ENCODE data around the gene MT1G. TPM values are rescaled to one million over a fixed set of nuclear protein-coding genes. Genes with fewer than 3 reads are reported as not detected.

Gene MT1G
- 1.2 TPM in 1 of 2 replicates, not detected in the other for total RNA-seq

DNA sequence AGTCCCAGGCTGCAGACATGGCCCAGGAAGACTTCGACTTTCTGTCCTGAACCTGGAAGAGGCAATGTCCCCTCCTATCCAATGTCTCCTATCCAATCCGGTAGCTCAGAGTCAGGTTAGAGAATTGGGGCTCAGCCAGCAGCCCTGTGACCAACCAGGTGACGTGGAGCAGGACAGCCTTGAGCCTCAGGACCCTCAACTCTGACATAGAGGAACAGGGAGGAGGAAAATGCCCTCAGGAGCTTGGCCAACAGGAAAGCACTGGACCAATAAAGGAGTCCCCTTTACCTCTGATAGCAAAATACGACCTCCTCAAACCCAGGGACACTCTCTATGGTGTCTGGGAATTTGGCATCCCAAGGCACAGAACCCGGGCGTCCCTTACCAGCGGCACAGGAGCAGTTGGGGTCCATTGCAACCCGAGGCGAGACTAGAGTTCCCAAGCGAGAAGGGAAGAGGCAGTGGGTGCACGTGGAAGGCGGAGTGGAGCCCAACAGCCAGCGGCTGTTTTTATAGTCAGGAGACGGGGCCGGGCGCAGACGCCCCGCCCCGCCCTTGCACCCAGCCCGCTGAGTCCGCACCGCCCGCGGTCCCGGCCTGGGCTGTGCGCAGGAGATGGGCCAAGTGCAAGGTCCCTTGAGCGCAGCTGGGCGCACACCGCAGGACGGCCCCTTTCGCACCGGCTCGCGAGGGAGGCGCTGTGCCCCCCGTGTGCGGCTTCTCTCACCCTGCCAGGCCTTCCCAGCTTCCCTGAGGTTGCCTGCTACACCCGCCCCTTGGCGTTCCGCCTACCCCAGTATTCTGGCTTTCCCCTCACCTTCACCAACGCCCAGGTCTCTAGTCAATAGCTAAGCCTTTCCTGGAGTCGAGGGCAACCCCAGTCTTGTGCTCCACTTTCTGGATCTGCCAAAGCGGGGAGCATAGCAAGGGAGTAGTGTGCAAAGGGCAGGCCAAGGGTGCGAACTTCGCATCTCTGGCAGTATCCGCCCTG, at the start of gene MT1G:
Gene MT1G, minus strand, starts transcription at position 485 of the 991 bp plus-strand sequence. Its CDS starts 72 bp downstream, at position 413.

DNA sequence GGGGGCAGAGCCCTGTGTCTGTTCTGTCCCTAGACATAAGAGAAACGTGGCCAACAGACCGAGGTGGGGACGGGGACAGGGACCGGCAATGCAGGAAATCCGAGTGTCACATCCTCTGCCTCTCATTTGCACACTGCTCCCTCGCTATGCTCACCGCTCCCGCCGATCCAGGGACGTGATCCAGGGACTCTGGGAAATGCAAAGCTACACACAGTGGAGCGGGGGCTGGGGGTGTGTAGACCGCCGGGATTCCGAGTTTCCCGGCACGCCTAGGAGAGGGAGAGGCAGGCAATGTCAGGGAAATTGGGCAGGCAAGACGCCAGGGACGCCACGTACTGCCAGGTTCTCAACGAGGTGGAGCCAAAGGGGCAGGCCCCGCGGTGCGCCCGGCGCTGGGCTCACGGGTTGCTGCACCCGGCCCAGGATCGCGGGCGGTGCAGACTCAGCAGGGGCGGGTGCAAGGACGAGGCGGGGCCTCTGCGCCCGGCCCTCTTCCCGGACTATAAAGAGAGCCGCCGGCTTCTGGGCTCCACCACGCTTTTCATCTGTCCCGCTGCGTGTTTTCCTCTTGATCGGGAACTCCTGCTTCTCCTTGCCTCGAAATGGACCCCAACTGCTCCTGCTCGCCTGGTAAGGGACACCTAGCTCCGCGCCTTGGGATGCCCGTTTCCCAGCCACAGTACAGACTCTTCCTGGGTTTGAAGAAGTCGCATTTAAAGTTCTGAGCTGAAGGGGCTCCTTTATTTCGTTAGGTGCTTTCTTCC, 14.3 kb upstream of the MT1G start, which contains the start of gene MT1X:
Gene MT1X, plus strand, starts transcription at position 532 of the 764 bp plus-strand sequence. Its CDS starts 71 bp downstream, at position 603.

DNA sequence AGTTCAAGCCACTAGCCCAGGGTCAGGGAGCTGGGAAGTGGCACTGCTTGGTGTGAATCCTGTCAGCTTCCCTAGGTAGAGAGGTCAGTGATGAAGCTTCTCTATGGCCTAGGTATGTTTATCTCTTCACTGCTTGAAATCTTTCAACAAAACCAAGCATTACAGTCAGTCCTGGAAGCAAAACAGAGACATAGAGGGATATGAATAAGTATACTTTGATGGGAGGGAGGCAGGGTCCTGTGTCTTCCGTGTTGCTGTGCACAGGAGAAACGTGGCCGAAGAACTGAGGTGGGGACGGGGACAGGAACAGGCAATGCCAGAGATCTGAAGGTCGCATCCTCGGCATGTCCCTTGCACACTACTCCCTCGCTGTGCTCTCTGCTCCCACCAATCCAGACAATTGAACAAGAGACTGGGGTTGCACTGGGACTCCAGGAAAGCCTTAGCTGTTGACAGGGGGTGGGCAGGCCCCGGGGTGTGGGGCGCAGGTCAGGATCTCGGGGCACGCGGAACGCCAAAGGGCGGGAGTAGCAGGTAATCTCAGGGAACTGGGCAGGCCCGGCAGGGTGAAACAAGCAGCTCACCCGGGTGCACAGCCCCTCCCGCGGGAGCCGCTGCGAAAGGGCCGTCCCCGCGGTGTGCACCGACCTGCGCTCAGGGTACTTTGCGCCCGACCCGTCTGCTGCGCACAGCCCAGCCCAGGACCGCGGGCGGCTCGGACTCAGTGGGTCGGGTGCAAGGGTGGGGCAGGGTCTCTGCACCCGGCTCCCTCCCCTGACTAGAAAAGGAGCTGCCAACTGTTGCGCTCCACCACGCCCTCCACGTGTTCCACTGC, 1.4 kb upstream of the MT1G start, which contains the start of gene MT1H:
Gene MT1H, plus strand, starts transcription at position 810 of the 835 bp plus-strand sequence. CDS start 71 bp downstream, outside the sequence.

DNA sequence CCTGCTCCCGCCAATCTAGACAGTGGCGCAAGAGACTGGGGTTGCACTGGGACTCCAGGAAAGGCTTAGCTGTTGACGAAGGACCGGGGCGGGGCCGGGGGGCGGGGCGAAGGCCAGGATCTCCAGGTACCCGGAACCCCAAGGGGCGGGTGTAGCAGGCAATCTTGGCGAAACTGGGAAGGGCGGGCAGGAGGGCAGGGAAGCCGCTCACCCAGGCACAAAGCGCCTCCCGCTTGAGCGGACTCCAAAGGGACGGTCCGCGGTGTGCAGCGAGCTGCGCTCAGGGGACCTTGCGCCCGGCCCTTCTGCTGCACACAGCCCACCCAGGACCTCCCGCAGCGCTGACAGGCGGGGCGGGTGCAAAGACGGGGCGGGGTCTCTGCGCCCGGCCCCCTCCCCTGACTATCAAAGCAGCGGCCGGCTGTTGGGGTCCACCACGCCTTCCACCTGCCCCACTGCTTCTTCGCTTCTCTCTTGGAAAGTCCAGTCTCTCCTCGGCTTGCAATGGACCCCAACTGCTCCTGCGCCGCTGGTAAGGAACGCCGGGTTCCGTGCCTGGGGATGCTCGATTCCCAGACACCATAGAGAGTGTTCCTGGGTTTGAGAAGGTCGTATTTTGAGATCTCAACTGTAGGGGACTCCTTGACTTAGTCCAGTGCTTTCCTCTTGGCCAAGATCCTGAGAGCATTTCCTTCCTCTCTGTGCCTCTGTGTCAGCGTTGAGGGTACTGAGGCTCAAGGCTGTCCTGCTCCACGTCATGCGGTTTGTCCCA, 10.1 kb downstream of the MT1G start, which contains the start of gene MT1F:
Gene MT1F, plus strand, starts transcription at position 405 of the 772 bp plus-strand sequence. Its CDS starts 100 bp downstream, at position 505.

DNA sequence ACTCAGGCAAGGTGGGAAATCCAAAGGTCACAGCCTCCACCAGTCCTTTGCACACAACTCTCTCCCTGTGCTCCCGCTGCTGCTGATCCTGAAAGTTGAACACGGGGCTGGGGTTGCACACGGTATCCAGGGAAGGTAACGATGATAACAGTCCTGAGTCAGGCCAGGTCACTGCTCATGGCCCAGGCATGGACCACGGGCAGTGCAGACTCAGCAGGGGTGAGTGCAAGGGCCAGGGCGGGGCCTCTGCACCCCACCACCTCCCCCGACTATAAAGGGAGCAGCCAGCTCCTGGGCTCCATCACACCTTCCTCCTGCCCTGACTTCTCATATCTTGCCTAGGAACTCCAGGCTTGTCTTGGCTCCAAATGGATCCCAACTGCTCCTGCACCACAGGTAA, 16.3 kb downstream of the MT1G start, which contains the start of gene MT1B:
Gene MT1B, plus strand, starts transcription at position 301 of the 400 bp plus-strand sequence. Its CDS starts 68 bp downstream, at position 369.

DNA sequence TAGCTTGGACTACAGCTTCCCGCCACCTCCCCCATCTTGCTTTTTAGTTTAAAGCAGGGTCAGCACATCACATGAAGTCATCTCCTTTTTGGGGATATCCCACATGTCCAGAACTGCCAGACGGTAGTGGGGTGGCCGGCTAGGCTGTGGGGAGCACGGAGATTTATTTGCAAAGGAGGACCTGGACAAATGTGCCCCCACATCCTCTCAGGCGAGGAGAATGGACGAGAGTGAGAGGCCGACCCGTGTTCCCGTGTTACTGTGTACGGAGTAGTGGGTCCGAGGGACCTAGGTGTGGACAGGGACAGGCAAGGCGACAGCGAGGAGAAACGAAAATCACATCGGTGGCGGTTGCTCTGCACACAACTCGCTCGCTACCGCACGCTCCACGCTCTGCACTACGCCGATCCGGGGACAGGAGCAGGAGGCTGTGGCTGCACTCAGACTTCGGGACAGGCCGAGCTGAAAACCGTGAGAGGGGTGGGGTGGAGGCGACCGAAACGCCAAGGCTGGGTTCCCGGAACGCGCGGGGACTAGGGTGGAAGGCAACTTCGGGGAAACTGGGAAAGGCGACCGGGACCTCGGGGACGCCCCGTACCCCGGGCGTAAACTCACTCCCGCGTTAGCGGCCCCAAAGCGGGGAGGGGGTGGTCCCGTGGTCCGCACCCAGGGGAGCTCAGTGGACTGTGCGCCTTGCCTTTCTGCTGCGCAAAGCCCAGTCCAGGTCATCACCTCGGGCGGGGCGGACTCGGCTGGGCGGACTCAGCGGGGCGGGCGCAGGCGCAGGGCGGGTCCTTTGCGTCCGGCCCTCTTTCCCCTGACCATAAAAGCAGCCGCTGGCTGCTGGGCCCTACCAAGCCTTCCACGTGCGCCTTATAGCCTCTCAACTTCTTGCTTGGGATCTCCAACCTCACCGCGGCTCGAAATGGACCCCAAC, 29.8 kb downstream of the MT1G start, which contains the start of gene MT1A:
Gene MT1A, plus strand, starts transcription at position 853 of the 937 bp plus-strand sequence. Its CDS starts 73 bp downstream, at position 926.

DNA sequence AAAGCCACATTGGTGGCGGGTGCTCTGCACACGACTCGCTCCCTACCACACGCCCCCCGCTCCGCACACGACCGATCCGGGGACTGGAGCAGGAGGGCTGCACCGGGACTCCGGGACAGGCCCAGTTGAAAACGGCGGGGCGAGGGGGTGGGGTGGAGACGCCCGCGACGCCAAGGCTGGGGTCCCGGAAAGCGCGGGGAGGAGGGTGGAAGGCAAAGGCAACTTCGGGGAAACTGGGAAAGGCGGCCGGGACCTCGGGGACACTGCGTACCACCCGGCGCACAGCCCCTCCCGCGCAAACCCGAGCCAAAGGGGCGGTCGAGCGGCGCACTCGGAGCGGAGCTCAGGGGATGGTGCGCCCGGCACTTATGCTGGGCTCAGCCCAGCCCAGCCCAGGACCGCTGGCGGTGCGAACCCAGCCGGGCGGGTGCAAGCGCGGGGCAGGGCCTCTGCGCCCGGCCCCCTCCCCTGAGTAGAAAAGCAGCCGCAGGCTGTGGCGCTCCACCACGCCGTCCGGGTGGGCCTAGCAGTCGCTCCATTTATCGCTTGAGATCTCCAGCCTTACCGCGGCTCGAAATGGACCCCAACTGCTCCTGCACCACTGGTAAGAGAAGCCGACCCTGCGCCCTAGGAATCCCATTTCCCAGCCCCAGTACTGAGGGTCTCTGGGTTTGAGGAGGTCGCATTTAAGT, 35.6 kb downstream of the MT1G start, which contains the start of gene MT1M:
Gene MT1M, plus strand, starts transcription at position 504 of the 692 bp plus-strand sequence. Its CDS starts 73 bp downstream, at position 577.

DNA sequence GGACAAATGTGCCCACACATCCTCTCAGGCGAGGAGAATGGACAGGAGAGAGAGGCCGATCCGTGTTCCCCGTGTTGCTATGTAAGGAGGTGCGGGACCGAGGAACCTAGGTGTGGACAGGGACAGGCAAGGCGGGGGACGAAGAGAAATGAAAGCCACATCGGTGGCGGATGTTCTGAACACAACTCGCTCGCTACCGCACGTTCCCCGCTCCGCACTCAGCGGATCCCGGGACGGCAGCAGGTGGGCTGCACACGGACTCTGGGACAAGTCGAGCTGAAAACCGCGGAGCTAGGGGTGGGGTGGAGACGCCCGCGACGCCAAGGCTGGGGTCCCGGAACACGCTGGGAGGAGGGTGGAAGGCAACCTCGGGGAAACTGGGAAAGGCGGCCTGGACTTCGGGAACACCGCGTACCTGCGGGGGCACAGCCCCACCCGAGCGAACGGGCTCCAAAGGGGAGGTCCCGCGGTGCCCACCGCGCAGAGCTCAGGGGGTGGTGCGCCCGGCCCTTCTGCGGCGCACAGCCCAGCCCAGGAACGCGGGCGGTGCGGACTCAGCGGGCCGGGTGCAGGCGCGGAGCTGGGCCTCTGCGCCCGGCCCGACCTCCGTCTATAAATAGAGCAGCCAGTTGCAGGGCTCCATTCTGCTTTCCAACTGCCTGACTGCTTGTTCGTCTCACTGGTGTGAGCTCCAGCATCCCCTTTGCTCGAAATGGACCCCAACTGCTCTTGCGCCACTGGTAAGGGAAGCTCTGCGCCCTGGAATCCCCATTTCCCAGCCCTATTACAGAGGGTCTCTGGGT, 42.5 kb downstream of the MT1G start, which contains the start of gene MT1E:
Gene MT1E, plus strand, starts transcription at position 642 of the 803 bp plus-strand sequence. Its CDS starts 71 bp downstream, at position 713.

Other genes starting within 250 kb of the MT1G start
- gene AMFR, start 242.5 kb downstream of the MT1G start, total RNA-seq = 178 and 229 TPM in 2 replicates
- gene NUDT21, start 216.7 kb downstream of the MT1G start, total RNA-seq = 78.7 and 122 TPM in 2 replicates
- gene OGFOD1, start 216.5 kb downstream of the MT1G start, total RNA-seq = 63.7 and 103 TPM in 2 replicates
- gene BBS2, start 148.0 kb downstream of the MT1G start, total RNA-seq = 35.3 and 38.2 TPM in 2 replicates
- gene MT4, start 103.0 kb downstream of the MT1G start, total RNA-seq = not detected in 2 replicates
- not detected in 2 replicates for gene MT3, start 78.5 kb downstream of the MT1G start, total RNA-seq
- 94.5 and 126 TPM in 2 replicates for gene MT2A, start 59.5 kb downstream of the MT1G start, total RNA-seq
- gene MT1E, start 42.3 kb downstream of the MT1G start, total RNA-seq = 95.0 and 97.3 TPM in 2 replicates
- 0.65 and 2.4 TPM in 2 replicates for gene MT1M, start 35.4 kb downstream of the MT1G start, total RNA-seq
- 1.7 and 5.6 TPM in 2 replicates for gene MT1A, start 29.4 kb downstream of the MT1G start, total RNA-seq
- gene MT1B, start 16.2 kb downstream of the MT1G start, total RNA-seq = not detected in 2 replicates
- 0.33 and 0.38 TPM in 2 replicates for gene MT1F, start 10.1 kb downstream of the MT1G start, total RNA-seq
- not detected in 2 replicates for gene MT1H, start 1.7 kb upstream of the MT1G start, total RNA-seq
- 32.8 and 33.0 TPM in 2 replicates for gene MT1X, start 14.4 kb upstream of the MT1G start, total RNA-seq
- 68.3 and 88.9 TPM in 2 replicates for gene NUP93, start 62.1 kb upstream of the MT1G start, total RNA-seq
- not detected in 2 replicates for gene SLC12A3, start 197.1 kb upstream of the MT1G start, total RNA-seq

All from vein endothelial cell (primary cell).